HG03571 (cell line): ENCODE measurements around the gene EPHB2.

Experiments
- ATAC-seq: cut with Tn5 transposase; IDR thresholded peaks from one replicate; pipeline ENCODE4 v1.9.1; 2021; ENCODE audit not compliant: unreplicated experiment

Gene EPHB2

GRCh38 chr1:22749919-22750684, 39.5 kb downstream of the EPHB2 start:
- ATAC-seq = no peak

- no peak for ATAC-seq
Measured at GRCh38 chr1:22750685-22751051, 40.0 kb downstream of the EPHB2 start.

GRCh38 chr1:22751124-22751531, 40.5 kb downstream of the EPHB2 start:
- ATAC-seq = no peak

- no peak for ATAC-seq
Measured at GRCh38 chr1:22752339-22752738, 41.7 kb downstream of the EPHB2 start.

- no peak for ATAC-seq
Measured at GRCh38 chr1:22753481-22753971, 42.9 kb downstream of the EPHB2 start.

GRCh38 chr1:22754106-22754768, 43.6 kb downstream of the EPHB2 start:
- ATAC-seq = no peak

- ATAC-seq = no peak
Measured at GRCh38 chr1:22754824-22755223, 44.2 kb downstream of the EPHB2 start.

- no peak for ATAC-seq
Measured at GRCh38 chr1:22755641-22756040, 45.0 kb downstream of the EPHB2 start.

- no peak for ATAC-seq
Measured at GRCh38 chr1:22756125-22756735, 45.6 kb downstream of the EPHB2 start.

GRCh38 chr1:22760455-22760854, 49.8 kb downstream of the EPHB2 start:
- no peak for ATAC-seq

- no peak for ATAC-seq
Measured at GRCh38 chr1:22761101-22761500, 50.5 kb downstream of the EPHB2 start.

- no peak for ATAC-seq
Measured at GRCh38 chr1:22761821-22762220, 51.2 kb downstream of the EPHB2 start.

- no peak for ATAC-seq
Measured at GRCh38 chr1:22763487-22764200, 53.0 kb downstream of the EPHB2 start.

- no peak for ATAC-seq
Measured at GRCh38 chr1:22767852-22768251, 57.2 kb downstream of the EPHB2 start.

GRCh38 chr1:22769932-22770331, 59.3 kb downstream of the EPHB2 start:
- no peak for ATAC-seq

- ATAC-seq = no peak
Measured at GRCh38 chr1:22772014-22772413, 61.4 kb downstream of the EPHB2 start.

- ATAC-seq = no peak
Measured at GRCh38 chr1:22773981-22774832, 63.6 kb downstream of the EPHB2 start.

GRCh38 chr1:22774833-22775182, 64.2 kb downstream of the EPHB2 start:
- ATAC-seq = no peak

GRCh38 chr1:22775478-22775877, 64.8 kb downstream of the EPHB2 start:
- ATAC-seq = no peak

GRCh38 chr1:22776035-22776613, 65.5 kb downstream of the EPHB2 start:
- no peak for ATAC-seq
